HUDEP-2 (cell line): ENCODE data around the gene ZMAT5.
A peak's percentile ranks its signal among the peaks of the same experiment; 100 is the strongest.

Source experiments
- DNase-seq, 76 experiments: peaks; one replicate each; lab custom pipeline; 2025; ENCODE audit not compliant: unreplicated experiment in 76 of 76; lab: John Stamatoyannopoulos, UW

ZMAT5 gene

DNA sequence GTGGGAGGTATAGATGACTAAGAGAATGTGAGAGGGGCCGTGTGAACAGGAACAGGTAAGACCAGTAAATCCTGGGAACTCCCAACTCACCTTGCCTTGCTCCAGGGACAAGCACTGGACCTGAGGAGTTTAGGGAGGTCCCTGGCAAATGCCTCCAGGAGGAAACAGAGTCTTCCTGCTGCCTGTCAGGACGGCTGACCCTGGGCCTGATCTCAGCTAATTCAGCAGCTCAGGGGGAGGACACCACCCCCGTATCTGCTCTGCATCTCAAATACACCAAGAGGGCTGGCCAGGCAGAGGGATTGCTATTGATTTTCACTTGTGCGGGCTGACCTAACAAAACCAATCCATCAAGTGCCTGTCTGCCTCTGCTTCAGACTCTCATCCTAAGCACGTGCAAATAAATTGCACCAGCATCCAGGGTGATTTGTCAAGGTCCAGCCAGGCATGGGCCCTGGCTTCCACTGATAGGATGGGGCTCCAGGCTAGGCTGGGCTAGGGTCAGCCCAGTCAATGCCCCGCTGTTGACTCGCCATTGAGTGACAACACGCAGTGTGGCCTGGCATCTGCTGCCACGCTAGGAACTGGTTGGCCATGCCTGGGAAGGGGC, 20.7 kb upstream of the ZMAT5 start:
- DNase-seq: no peak

DNA sequence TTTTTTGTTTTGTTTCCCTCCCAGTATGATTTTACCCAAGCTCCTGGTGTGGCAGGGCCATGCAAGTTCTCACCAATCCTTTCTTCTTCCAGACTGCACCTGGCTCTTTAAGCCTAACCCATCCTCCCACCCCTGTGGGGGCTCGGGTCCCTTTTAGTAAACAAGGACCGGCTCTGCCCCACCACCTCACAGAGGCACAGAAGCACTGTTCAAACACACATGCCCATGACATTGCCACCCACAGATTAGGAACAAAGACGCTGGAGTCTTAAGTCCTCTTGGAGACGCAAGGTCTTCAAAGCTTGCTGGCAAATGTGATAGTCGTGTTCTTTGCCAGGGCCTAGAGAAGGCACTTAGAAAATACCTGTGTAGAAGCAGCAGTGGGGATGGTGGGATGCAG, 19.2 kb upstream of the ZMAT5 start:
- no peak for DNase-seq

DNA sequence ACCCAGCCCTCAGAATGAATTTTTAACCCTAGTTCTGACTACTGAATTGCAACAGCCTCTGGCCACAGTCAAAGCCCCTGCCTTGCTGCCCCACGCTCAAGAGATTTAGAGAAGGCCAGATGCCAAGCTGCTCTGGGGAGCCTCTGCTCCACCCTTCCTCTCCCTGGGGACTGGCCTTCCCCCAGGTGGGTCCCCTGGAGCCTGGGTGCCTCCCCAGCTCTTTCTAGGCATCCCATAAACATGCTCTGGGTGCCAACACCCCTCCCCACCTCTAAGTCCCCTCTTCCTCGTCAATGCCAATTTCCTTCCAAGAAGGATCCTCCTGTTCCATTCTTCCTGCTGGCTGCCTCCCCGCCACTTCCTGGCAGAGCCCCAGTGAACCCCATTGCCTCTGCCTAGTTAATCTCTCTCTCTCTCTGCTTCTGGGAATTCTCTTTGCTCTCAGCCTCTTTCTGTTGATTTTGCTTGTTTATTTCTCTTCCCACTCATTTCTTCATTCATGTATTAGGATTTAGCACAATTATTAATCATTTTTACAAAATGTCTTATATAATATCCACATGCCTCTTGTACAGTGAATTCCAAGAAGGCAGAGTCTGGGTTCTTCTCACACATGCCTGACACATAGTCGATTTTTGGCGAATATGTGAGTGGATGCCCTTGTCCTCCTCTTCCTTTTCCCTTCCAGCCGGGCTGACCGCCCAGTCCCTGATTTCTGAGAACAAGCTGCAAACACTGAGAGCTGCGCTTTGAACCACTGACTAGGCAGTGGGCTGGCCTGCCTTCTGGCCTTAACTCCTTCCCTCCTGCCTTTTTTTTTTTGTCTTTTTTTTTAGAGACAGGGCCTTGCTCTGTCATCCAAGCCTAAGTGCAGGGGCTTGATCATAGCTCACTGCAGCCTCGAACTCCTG, 17.9 kb upstream of the ZMAT5 start:
- DNase-seq: no peak

DNA sequence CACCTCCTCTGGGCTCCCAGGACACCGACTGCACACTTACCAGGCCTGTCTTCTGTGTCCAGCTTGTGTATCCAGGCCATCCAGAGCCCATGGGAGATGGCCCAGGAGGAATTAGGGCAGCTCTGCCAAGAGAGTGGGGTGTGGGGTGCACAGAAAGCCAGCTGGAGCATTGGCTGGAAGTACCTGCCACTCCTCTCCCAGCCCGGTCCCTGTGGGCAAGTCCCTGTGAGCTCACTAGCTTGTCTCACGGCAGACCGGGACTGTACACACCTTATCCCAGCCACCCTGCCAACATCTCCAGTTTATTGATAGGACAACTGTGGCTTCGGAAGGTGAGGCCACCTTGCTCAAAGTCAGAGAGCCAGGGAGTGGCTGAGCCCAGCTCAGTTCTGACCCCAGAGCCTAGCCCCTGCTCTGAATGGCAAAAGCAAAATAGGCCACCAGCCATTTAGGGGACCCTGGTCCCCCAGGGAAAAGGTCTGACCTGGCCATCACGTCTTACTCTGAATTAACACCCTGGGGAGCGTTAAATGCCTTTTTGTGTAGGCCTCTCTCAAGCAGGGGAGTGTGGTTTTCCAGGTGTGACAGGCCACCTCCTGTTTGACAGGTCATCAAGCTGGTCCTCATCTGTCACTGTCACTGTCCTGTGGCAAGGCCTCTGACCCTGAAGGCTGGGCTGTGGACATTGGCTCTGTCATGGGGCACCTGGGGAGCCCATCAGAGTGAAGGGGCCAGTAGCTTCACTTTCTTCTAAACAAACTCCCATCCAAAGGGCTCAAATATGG, 15.4 kb upstream of the ZMAT5 start:
- DNase-seq: no peak

DNA sequence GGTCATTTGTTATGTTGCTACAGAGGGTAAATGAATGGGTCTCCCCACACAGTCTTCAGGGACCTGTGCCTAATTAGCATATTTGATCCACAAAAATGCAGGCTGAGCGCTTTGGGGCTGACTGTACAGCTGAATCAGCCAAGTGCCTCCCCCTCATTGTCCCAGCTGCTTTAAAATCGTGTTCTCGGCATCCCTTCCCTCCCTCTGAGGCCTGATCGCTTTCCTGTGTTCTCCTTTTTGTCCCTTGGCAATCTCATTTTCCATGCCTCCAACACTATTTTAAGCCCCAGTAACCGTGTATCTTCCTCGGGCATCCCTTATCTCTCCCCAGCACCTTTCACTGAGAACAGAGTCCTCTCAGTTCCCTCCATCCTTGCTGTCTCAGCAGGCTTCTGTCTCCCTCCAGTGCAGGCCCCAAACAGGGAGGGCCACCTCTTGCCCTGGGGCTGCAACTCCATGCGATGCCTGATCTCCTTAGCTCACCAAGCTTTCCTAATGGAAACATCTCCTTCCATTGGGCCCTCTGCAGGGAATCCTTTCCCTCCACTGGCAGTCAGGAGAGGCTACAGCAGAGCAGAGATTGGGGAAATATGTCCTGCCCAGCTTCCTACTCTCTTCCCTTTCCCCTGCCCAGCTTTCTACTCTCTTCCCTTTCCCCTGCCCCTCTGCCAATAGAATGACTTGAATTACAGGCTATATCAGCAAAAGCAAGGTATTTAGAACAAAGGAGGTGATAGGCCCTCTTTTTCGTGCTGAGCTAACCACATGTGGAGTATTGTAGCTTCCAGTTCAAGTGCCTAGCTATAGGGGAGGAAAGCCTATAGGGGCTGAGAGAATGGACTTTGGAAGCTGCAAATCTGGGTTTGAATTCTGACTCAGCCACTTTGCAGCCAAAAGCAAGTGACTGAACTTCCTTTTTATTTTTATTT, 14.2 kb upstream of the ZMAT5 start:
- DNase-seq: peak in 66 of 76 experiments; percentile 10 to 77 (median 36)

DNA sequence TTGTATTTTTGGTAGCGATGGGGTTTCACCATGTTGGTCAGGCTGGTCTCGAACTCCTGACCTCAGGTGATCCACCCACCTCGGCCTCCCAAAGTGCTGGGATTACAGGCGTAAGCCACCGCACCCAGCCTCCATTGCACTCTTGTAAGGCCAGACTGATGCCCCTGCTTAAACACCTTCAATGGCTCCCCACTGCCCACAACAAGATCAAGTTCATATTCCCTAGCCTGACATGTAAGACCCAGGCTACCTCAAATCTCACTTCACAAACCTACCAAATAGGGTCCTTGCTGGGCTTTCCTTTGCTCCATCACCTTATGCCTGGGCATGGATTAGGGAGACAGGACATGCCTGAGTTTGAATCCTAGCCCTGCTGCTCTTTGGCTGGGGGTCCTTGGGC, 13.4 kb upstream of the ZMAT5 start:
- no peak for DNase-seq

DNA sequence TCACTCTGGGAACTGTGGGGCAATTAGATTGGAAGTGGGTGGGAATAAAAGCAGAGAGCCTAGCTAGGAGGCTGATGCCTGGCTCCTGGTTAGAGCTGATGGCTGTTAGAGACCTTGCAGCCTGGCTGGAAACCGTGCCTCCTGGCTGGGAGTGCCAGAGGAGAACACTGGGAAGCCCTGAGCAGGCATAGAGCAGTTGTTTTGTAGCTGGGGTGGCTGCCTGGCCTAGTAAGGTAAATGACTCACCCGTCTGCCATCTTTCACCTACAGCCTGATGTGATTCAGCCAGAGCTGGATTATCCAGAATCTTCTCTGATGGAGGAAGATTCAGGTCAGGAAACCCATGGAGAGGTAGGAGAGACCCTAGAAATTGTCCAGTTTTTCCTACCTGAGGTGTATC, 6.4 kb upstream of the ZMAT5 start:
- DNase-seq: no peak

DNA sequence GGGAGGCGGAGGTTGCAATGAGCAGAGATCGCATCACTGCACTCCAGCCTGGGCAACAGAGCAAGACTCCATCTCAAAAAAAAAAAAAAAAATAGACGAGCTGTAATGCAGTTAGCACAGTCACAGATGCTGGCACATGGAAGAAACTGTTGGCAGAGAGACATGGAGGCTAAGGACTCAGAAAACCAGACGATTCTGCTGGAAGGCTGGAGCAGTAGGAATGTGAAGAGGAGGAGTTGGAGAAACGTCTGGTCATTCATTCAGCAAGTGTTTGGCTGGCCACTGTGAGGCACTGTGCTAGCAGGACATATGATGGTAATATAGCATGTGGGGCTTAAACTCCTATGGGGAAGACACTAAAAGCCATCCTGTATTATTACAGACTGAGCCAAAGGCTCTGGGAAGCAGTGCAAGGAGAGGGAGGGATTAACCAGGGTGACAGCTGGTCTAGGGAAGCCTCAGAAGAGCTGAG, 5.4 kb upstream of the ZMAT5 start:
- DNase-seq: peak in 13 of 76 experiments; percentile 6 to 33 (median 18)

DNA sequence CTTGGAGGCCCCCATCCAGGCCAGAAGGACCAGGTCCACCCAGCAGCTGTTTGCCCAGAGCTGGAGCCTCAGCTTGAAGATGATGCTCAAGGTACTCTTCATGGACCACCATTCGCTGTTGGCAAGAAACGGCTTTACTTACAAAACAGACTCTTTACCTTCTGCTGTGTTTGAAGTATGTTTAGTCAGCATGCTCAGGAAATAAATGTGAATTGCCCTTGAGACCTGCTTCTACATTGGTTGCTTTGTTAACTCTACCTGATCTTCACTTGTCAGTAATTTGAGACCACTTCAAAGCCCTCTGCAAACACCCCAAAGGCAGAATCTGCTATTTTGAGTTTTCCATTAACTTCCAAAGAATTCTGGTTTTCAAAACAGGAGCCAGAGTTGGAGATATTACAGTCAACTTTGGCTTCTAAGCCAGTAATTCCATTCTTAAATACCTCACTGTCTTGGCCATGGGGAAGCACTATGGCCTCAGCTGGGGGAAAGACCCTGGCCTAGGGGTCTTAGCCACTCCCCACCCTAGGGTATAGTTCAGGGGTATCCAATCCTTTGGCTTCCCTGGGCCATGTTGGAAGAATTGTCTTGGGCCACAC, 3.0 kb upstream of the ZMAT5 start:
- DNase-seq: no peak

DNA sequence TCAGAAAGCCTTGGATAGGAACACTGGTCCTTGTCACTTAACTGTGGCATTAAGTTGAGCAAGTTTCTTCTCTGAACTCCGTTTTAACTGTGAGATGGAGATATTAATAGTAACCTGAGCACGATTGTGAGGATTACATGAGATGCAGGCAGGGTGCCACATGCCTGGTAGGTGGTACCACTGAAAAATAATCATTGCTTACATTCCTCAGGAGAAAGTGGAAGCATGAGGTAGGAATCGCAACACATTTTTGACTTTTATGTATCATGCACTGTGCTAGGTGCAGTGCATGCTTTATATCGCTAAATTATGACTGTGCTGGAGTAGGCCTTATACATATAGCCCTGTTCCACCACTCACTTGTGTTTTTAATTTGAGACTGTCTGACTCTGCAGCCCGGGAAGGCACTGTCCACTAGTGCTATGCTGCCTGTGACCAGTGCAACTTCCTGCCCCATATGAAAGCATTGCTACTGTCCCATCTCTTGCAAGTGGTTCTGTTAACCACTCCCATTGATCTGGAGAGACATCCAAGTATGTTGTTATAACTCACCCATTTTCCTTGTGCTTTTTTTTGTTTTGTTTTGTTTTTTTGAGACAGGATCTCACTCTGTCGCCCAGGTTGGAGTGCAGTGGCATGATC, 1.4 kb upstream of the ZMAT5 start:
- DNase-seq: peak in 1 of 76 experiments; percentile 15

DNA sequence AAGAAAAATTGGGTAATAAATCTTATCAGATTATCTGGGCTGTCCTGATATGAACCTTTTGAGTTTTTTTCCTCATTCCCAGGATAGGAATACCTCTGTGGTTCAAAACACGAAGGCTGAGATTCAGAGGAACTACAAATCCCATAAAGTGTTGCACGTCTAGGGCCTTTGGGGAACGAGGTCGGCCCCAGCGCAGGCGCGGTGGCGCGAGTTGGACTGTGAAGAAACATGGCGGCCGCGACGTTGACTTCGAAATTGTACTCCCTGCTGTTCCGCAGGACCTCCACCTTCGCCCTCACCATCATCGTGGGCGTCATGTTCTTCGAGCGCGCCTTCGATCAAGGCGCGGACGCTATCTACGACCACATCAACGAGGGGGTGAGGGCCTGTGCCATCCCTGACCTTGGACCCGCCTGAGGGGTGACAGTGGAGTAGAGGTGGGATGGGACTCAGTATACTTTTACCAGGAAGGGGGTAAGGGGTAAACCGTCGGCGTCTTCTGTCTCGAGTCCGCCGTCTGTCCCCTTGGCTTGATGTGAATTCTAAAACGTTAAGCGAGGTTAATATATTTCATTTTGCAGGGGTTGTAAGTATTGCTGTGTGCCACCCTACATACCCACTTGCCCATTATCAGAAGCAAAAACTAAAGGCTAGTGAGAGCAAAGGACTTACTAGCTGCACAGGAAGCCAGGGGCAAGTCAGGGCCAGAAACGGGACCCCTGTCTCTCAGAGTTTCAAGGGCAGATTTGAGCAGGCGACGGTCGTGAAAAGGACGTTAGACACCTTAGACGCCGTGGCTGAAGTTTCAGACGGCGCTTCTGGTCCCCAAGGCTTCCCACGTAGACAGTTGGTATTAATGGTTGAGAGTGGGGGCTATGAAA, 604 bp upstream of the ZMAT5 start, which contains the start of gene UQCR10:
Gene UQCR10 (plus strand): TSS at position 199 of the 881 bp plus-strand sequence. CDS start 30 bp downstream, at position 229.
- peak in 74 of 76 experiments; percentile 38 to 97 (median 83) for DNase-seq

DNA sequence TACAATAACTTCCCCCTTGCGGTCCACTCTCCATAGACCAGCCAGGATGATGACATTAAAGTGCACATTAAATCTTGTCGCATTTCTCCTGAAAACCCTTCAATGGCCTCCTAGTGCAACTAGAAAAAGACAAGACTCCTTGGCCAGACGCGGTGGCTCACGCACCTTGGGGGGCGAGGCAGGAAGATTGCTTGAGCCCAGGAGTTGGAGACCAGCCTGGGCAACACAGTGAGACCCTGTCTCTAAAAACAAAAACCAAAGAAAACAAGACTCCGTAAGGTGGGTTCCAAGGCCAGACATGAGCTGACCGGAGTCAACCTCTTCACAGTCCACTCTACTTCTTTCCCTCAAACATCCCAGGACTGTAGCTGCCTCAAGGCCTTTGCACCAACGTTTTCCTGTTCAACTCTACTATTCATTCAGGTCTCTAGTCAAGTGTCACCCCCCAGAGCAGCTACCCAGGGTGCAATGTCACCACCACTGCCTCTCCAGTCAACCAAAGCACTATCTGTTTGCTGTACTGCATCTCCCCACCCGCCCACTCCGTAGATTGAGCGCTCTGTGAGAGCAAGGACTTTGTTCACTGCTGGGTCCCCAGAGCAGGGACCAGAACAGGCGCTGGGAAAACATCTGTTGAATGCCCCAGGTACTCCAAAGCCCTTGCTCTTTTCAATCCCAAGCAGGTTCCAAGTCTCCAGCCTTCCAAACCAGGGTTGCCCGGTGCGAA, 739 bp downstream of the ZMAT5 start:
- DNase-seq: peak in 20 of 76 experiments; percentile 9 to 38 (median 22)

DNA sequence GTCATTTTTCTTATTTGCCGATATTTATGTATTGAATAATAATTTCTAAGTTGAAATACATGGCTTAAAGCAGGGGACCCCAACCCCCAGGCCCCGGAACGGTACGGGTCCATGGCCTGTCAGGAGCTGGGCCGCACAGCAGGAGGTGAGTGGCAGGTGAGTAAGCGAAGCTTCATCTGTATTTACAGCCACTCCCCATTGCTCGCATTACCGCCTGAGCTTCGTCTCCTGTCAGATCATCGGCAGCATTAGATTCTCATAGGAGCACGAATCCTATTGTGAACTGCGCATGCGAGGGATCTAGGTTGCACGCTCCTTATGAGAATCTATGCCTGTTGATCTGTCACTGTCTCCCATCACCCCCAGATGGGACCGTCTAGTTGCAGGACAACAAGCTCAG, 4.5 kb downstream of the ZMAT5 start:
- no peak for DNase-seq

DNA sequence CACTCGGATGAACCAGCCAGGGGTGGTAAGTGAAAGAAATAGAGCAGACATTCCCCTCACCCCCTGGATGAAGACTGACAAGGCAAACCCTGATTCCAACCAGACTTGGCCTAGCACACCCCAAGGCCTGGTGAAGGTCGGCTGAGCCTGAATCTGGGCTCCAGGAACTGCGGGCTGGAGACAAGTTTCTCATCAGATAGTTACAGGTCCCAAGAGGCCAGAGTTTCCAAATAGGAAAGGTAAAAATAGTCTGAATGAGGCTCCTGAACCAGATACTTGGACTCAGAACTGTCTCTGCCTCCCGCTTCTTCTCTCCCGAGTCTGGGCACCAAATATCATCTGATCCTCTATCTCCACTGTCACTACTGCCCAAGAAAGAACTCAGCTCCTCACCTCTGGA, 7.8 kb downstream of the ZMAT5 start:
- no peak for DNase-seq

DNA sequence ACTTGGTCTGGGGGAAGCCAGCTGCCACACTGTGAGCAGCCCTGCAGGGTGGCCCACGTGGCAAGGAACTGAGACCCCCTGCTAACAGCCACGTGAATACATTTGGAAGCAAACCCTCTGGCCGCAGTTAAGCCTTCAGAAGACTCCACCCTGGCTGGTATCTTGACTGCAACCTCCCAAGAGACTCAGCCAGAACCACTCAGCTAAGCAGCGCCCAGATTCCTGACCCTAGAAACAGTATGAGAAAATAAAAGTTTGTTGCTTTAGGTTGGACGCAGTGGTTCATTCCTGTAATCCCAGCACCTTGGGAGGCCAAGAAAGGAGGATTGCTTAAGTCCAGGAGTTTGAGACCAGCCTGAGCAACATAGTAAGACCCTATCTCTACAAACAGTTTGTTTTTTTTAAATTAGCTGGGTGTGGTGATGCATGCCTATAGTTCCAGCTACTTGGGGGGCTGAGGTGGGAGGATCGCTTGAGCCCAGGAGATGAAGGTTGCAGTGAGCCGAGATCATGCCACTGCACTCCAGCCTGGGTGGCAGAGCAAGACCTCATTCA, 8.7 kb downstream of the ZMAT5 start:
- DNase-seq: peak in 1 of 76 experiments; percentile 15

DNA sequence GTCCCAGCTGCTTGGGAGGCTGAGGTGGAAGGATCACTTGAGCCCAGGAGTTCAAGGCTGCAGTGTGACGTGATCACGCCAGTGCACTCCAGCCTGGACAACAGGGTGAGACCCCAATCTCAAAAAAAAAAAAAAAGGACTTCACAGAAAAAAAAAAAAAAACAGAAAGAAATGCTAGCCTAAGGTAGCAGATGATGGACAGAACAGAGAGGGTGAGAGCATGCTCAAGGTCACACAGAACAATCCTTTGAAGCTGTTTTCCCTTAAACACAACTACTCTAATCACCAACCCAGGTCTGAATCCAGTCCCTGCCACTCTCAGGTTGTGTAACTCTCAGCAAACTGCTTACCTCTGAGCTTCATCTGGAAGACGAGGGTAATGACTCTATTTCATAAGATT, 9.7 kb downstream of the ZMAT5 start:
- no peak for DNase-seq

DNA sequence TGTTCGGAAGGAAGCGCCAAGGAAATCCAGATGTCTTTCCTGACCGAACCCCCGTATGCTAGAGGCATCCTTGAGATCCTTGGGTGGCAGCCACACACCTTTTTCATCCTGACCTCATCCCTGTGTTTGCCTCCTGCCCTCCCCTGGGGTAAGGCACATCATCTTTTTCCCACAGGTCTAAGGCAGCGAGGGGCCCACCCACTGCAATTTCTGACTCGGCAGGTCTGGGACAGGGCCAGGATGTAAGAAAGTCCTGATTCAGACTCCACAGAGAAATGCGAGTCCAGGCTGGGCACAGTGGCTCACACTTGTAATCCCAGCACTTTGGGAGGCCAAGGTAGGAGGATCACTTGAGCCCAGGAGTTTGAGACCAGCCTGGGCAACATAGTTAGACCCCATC, 10.5 kb downstream of the ZMAT5 start:
- no peak for DNase-seq
